Epithelial cell of proximal tubule (primary cell): Measurements from ENCODE around the gene PLEKHG4. TPM values are rescaled to one million over a fixed set of nuclear protein-coding genes. Genes with fewer than 3 reads are reported as not detected.

ENCODE experiments used
- DNase-seq: peaks from one replicate; pipeline ENCODE4 v3.0.0-alpha.2; 2011; ENCODE audit warnings: low read depth
- H3K4me3 ChIP-seq: 2 replicates; pipeline ENCODE4 v1.5.1; 2011; ENCODE audit warnings: low read depth, mild to moderate bottlenecking, low read length
- total RNA-seq: library from RNA; depleted of rRNA; stranded (reverse); fragments of >200 nt; gene quantifications from 2 replicates; pipeline ENCODE4 v1.2.3, GENCODE V29; 2015
- TF ChIP-seq, protein P1 (sequence below): conservative IDR thresholded peaks from 2 replicates; pipeline ENCODE4 v1.5.1; 2012; ENCODE audit warnings: low read depth, mild to moderate bottlenecking, low read length

The PLEKHG4 gene
- total RNA-seq, 1 donor from 2014 or later: 10.2 TPM

GRCh38 chr16:67317853-67318252, 38.5 kb downstream of the PLEKHG4 start:
- TF ChIP-seq, protein P1, sequence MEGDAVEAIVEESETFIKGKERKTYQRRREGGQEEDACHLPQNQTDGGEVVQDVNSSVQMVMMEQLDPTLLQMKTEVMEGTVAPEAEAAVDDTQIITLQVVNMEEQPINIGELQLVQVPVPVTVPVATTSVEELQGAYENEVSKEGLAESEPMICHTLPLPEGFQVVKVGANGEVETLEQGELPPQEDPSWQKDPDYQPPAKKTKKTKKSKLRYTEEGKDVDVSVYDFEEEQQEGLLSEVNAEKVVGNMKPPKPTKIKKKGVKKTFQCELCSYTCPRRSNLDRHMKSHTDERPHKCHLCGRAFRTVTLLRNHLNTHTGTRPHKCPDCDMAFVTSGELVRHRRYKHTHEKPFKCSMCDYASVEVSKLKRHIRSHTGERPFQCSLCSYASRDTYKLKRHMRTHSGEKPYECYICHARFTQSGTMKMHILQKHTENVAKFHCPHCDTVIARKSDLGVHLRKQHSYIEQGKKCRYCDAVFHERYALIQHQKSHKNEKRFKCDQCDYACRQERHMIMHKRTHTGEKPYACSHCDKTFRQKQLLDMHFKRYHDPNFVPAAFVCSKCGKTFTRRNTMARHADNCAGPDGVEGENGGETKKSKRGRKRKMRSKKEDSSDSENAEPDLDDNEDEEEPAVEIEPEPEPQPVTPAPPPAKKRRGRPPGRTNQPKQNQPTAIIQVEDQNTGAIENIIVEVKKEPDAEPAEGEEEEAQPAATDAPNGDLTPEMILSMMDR: no peak
- no peak overlapping the region for H3K4me3 ChIP-seq
- no peak for DNase-seq

GRCh38 chr16:67326115-67326471, 46.8 kb downstream of the PLEKHG4 start:
- DNase-seq: no peak
- TF ChIP-seq, protein P1: no peak
- peak overlapping the region; percentile 65 for H3K4me3 ChIP-seq

DNA sequence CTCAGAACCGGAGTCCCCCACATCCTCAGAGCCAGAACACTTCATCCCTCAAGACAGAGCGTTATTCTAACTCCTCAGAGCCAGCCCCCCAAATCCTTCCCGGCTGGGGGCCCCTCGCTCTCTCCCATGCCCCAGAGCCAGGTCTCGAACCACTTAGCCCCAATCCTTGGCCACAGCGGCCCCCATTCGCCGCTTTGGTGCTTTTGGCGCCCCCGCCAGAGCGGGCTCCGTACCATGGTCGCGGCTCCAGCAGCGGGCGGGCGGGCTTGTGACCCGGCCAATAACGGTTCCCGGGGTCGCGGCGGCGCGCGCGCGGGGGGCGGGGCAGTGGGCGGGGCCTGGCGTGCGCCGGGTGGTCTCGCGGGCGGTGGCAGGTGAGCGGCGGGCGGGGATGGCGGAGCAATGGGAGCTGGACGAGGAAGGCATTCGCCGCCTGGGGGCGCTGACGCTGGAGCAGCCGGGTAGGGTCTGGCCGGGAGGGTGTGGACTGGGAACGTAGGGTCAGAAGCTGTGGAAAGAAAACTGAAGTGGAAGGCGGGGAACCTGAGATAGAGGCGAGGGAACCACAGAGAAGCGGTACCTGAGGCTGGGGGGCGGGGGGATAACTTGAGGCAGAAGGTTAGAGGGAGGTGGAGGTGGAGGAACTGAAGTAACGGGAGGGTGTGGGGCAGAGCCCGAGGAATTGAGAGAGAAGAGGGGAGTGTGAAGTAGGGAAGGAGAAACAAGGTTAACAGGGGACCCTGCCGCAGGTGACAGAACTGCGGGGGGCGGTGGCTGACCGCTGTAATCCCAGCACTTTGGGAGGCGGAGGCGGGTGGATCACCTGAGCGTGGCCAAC, 47.4 kb downstream of the PLEKHG4 start, which contains the start of the genes KCTD19 and LRRC36:
Gene KCTD19 (minus strand): TSS at position 270 of the 838 bp plus-strand sequence. CDS start 34 bp downstream, at position 236.
Gene LRRC36 (plus strand): TSS at position 344 of the 838 bp plus-strand sequence. CDS start 48 bp downstream, at position 392.
- DNase-seq: no peak
- TF ChIP-seq, protein P1: peak; percentile 63
- peak within 1 kb of the TSS; percentile 65 for H3K4me3 ChIP-seq

DNA sequence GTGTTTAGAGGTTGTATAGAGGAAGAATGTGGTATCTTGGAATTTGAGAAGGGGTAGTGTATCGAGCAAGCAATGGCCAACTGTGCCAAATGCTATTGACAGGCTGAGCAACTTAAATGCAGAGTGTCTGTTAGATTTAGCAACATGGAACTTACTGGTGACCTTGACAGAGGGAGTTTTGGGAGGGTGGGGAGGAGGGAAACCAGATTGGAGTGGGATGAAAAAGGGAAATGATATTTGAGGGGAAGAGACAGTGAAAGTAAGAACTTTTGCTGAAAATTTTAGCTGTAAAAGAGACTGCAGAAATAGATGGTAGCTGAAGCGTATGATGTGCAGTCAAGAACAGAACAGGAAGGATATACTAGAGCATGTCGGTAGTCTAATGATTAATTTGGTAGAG, 48.4 kb downstream of the PLEKHG4 start:
- peak overlapping the region; percentile 65 for H3K4me3 ChIP-seq
- DNase-seq: no peak
- TF ChIP-seq, protein P1: no peak

DNA sequence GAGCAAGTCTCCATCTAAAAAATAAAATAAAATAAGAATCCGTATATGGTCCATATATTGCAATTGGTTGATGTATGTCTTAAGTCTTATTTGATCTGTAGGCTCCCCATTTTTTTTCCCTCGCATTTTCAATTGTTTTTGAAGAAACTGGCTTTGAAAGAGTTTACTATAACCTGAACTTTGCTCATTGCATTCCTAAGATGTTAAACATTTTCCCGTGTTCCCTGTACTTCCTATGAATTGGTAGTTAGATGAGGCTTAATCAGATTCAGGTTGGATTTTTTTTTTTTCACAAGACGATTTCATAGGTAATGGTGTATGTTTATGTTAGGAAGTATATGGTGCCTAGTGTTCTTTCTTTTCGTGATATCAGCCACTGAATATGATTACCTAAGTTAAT, 50.6 kb downstream of the PLEKHG4 start:
- peak; percentile 56 for DNase-seq
- TF ChIP-seq, protein P1: no peak
- no peak overlapping the region for H3K4me3 ChIP-seq

DNA sequence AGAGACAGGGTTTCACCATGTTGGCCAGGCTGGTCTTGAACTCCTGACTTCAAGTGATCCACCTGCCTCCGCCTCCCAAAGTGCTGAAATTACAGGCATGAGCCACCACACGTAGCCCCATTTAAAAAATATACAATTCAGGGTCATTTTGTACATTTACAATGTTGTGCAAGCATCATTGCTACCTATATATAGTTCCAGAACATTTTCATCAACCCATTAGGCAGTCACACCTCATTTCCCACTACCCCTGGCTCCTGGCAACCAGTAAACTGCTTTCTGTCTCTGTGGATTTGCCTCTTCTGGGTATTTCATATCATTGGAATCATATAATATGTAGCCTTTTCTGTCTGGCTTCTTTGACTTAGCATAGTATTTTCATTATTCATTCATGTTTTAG, 54.0 kb downstream of the PLEKHG4 start:
- no peak overlapping the region for H3K4me3 ChIP-seq
- no peak for DNase-seq
- TF ChIP-seq, protein P1: no peak
